Peyer's patch (tissue), 4 donors: ENCODE measurements around the gene KRTAP1-1.

Source experiments
- POLR2A ChIP-seq, 2 donors: fragments of 450-650 bp; IDR thresholded peaks; one replicate each; pipeline ENCODE4 v1.5.1; 2017; ENCODE audit warnings: antibody characterized with exemption in 2 of 2, mild to moderate bottlenecking in 2 of 2, moderate library complexity in 2 of 2
- TF ChIP-seq, protein P1 (sequence below), 6 experiments: fragments of 450-650 bp in 4 of 6; fragments of 200-600 bp in 2 of 6; sonication (generic) in 1 of 6; IDR thresholded peaks; one replicate each; pipeline ENCODE4 v1.5.1; 2017 to 2019; ENCODE audit warnings: antibody characterized with exemption in 6 of 6, mild to moderate bottlenecking in 3 of 6, moderate library complexity in 1 of 6

GRCh38 chr17:41064301-41064700 lies 23.1 kb upstream of the KRTAP1-1 start:
- TF ChIP-seq, protein P1, sequence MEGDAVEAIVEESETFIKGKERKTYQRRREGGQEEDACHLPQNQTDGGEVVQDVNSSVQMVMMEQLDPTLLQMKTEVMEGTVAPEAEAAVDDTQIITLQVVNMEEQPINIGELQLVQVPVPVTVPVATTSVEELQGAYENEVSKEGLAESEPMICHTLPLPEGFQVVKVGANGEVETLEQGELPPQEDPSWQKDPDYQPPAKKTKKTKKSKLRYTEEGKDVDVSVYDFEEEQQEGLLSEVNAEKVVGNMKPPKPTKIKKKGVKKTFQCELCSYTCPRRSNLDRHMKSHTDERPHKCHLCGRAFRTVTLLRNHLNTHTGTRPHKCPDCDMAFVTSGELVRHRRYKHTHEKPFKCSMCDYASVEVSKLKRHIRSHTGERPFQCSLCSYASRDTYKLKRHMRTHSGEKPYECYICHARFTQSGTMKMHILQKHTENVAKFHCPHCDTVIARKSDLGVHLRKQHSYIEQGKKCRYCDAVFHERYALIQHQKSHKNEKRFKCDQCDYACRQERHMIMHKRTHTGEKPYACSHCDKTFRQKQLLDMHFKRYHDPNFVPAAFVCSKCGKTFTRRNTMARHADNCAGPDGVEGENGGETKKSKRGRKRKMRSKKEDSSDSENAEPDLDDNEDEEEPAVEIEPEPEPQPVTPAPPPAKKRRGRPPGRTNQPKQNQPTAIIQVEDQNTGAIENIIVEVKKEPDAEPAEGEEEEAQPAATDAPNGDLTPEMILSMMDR (IDR thresholded peaks at IDR 0.05): no peak
- TF ChIP-seq POLR2A (IDR thresholded peaks at IDR 0.05): no peak
